ENCODE data around the gene B3GAT3.
"Not testable (repeated sequence)": the region's sequence is repeated elsewhere in the genome, so short reads cannot be mapped to it uniquely, and the experiment has no call there.

B3GAT3 gene

GRCh38 chr11:62575156-62575555, 46.6 kb downstream of the B3GAT3 start:
- DNase-seq: no peak

GRCh38 chr11:62574363-62575071, 47.3 kb downstream of the B3GAT3 start:
- no peak for DNase-seq

GRCh38 chr11:62573592-62574362, 48.0 kb downstream of the B3GAT3 start, which contains the start of gene EEF1G:
EEF1G (minus strand) TSS chr11:62573891; CDS start chr11:62573842, 49 bp downstream.
- peak; percentile 99 for DNase-seq

- DNase-seq: peak in 1 of 2 experiments; percentile 10
Observed at GRCh38 chr11:62573006-62573591, 48.7 kb downstream of the B3GAT3 start.

GRCh38 chr11:62572431-62572830, 49.4 kb downstream of the B3GAT3 start:
- DNase-seq: no peak

- DNase-seq: not testable (repeated sequence)
Observed at GRCh38 chr11:62571493-62571892, 50.3 kb downstream of the B3GAT3 start.

- DNase-seq: not testable (repeated sequence)
Observed at GRCh38 chr11:62570903-62571302, 50.9 kb downstream of the B3GAT3 start.

GRCh38 chr11:62569611-62570010, 52.2 kb downstream of the B3GAT3 start:
- DNase-seq: no peak

GRCh38 chr11:62567018-62567633, 54.7 kb downstream of the B3GAT3 start:
- no peak for DNase-seq

- DNase-seq: no peak
Observed at GRCh38 chr11:62566247-62566646, 55.5 kb downstream of the B3GAT3 start.

Data from AML-193 (cell line).